Activated CD4-positive, alpha-beta T cell treated with anti-CD3 and anti-CD28 coated beads for 36 hours (primary cell): Measurements from ENCODE around the gene PLAC1. TPM values are rescaled to one million over a fixed set of nuclear protein-coding genes. Genes with fewer than 3 reads are reported as not detected.

Experiments used
- ATAC-seq: fragments of 200-7000 bp; cut with Tn5 transposase; one replicate; pipeline ENCODE4 v1.10.0; 2021; ENCODE audit warnings: mild to moderate bottlenecking, moderate library complexity
- CTCF ChIA-PET: fragments of 350-600 bp; sonication (Branson Sonifier 250); formaldehyde crosslinking; loops from one replicate; lab custom pipeline; 2021; ENCODE audit warnings: antibody characterized with exemption; lab: Charles Lee
- POLR2A ChIA-PET: fragments of 350-600 bp; sonication (Branson Sonifier 250); formaldehyde crosslinking; loops from one replicate; lab custom pipeline; 2021; ENCODE audit warnings: antibody characterized with exemption, inconsistent platforms; lab: Charles Lee
- DNase-seq: peaks from one replicate; pipeline ENCODE4 v3.0.0-alpha.2; 2020
- H3K27ac Mint-ChIP-seq: one replicate; pipeline ENCODE4 v1.8.0; 2021; ENCODE audit warnings: mixed read lengths
- H3K27me3 Mint-ChIP-seq: one replicate; pipeline ENCODE4 v1.8.0; 2021; ENCODE audit warnings: mixed read lengths
- H3K36me3 Mint-ChIP-seq: one replicate; pipeline ENCODE4 v1.8.0; 2021; ENCODE audit warnings: low read depth, mixed read lengths
- H3K4me1 Mint-ChIP-seq: one replicate; pipeline ENCODE4 v1.8.0; 2021; ENCODE audit warnings: mixed read lengths
- H3K4me3 Mint-ChIP-seq: one replicate; pipeline ENCODE4 v1.8.0; 2021; ENCODE audit warnings: mild to moderate bottlenecking, moderate library complexity, mixed read lengths
- H3K9me3 Mint-ChIP-seq: one replicate; pipeline ENCODE4 v1.8.0; 2021; ENCODE audit warnings: low read depth, mixed read lengths
- intact Hi-C, 2 experiments: fragments of 100-400 bp; cut with DNase I in 1 of 2; cut with micrococcal nuclease in 1 of 2; formaldehyde crosslinking; loops; one replicate each; pipeline versions ENCODE4 v1.14.2 to v1.15.1; 2022 to 2024; cut with DNase I, micrococcal nuclease
- total RNA-seq, 2 experiments: library from RNA; stranded (reverse); gene quantifications; one replicate each; pipeline ENCODE4 v1.2.3, GENCODE V29; 2021

Gene PLAC1
- total RNA-seq, 2 experiments from 2014 or later: 0.18 TPM; not detected in 1

- Mint-ChIP-seq H3K9me3 (no peaks in the 10 kb centered on the region), H3K4me1 (peaks cover 18% of the 10 kb centered on the region), H3K27me3 (peaks cover 48% of the 10 kb centered on the region), H3K27ac (no peak overlapping the region), H3K36me3 (no peaks in the 10 kb centered on the region), H3K4me3 (peak overlapping the region; percentile 12)
- DNase-seq (no peak), ATAC-seq (no peak)
- CTCF ChIA-PET: interaction anchor here (0.7 kb wide), 1 partner anchor 53 kb away, joined by 3 read pairs; no protein-coding TSS in a partner anchor
- intact Hi-C loops: no loop called here
- POLR2A ChIA-PET: no interaction called here
Observed at GRCh38 chrX:134551376-134552048, 106.8 kb downstream of the PLAC1 start.

GRCh38 chrX:134548257-134549201 lies 109.7 kb downstream of the PLAC1 start:
- H3K27me3 Mint-ChIP-seq: peaks cover 51% of the 10 kb centered on the region
- no peaks in the 10 kb centered on the region for H3K9me3 Mint-ChIP-seq
- H3K27ac Mint-ChIP-seq: peak overlapping the region; percentile 82
- no peaks in the 10 kb centered on the region for H3K36me3 Mint-ChIP-seq
- DNase-seq (peak; percentile 19), ATAC-seq (no peak)
- POLR2A ChIA-PET: no interaction called here
- intact Hi-C loops: no loop called here
- CTCF ChIA-PET: no interaction called here
- H3K4me1 Mint-ChIP-seq: peaks cover 18% of the 10 kb centered on the region
- H3K4me3 Mint-ChIP-seq: peak overlapping the region; percentile 74

- ATAC-seq (no peak), DNase-seq (no peak)
- ChIA-PET CTCF (no interaction called here), POLR2A (no interaction called here)
- peaks cover 18% of the 10 kb centered on the region for H3K4me1 Mint-ChIP-seq
- no peak overlapping the region for H3K27ac Mint-ChIP-seq
- H3K4me3 Mint-ChIP-seq: no peak overlapping the region
- no peaks in the 10 kb centered on the region for H3K9me3 Mint-ChIP-seq
- H3K36me3 Mint-ChIP-seq: no peaks in the 10 kb centered on the region
- intact Hi-C loops: no loop called here
- H3K27me3 Mint-ChIP-seq: peaks cover 45% of the 10 kb centered on the region
Observed at GRCh38 chrX:134547047-134547679, 111.1 kb downstream of the PLAC1 start.

GRCh38 chrX:134546187-134546586 lies 112.1 kb downstream of the PLAC1 start:
- ChIA-PET POLR2A (no interaction called here), CTCF (no interaction called here)
- no peak for DNase-seq
- no peak for ATAC-seq
- H3K27ac Mint-ChIP-seq: no peak overlapping the region
- peaks cover 38% of the 10 kb centered on the region for H3K27me3 Mint-ChIP-seq
- no peaks in the 10 kb centered on the region for H3K36me3 Mint-ChIP-seq
- intact Hi-C loops: no loop called here
- no peak overlapping the region for H3K4me3 Mint-ChIP-seq
- H3K9me3 Mint-ChIP-seq: no peaks in the 10 kb centered on the region
- H3K4me1 Mint-ChIP-seq: peaks cover 18% of the 10 kb centered on the region

DNA sequence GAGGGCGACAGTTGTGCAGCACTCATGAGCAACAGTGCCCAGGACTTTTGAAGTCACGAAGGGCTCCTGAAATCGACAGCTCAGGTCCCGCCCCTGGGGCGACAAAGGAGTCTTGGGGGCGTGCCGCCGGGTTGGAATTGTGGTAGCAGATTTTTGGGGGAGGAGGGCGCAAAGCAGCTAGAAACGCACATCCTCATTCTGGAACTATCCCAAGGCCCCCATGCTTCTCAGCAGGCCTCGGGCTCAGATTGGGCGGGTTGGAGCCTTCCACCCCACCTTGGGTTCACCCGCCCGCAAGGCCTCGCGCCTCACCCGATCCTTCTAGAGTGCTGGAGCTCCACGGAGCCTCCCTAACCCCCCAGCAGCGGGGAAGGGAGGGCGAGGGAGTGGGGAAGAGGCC lies 112.8 kb downstream of the PLAC1 start:
- Mint-ChIP-seq H3K4me1 (peaks cover 17% of the 10 kb centered on the region), H3K4me3 (no peak overlapping the region), H3K9me3 (no peaks in the 10 kb centered on the region), H3K27me3 (peaks cover 37% of the 10 kb centered on the region), H3K27ac (no peak overlapping the region), H3K36me3 (no peaks in the 10 kb centered on the region)
- DNase-seq (no peak), ATAC-seq (no peak)
- intact Hi-C loops: no loop called here
- ChIA-PET CTCF (no interaction called here), POLR2A (interaction anchor here (0.6 kb wide), 1 partner anchor 44 kb away, joined by 6 read pairs; no protein-coding TSS in a partner anchor)

DNA sequence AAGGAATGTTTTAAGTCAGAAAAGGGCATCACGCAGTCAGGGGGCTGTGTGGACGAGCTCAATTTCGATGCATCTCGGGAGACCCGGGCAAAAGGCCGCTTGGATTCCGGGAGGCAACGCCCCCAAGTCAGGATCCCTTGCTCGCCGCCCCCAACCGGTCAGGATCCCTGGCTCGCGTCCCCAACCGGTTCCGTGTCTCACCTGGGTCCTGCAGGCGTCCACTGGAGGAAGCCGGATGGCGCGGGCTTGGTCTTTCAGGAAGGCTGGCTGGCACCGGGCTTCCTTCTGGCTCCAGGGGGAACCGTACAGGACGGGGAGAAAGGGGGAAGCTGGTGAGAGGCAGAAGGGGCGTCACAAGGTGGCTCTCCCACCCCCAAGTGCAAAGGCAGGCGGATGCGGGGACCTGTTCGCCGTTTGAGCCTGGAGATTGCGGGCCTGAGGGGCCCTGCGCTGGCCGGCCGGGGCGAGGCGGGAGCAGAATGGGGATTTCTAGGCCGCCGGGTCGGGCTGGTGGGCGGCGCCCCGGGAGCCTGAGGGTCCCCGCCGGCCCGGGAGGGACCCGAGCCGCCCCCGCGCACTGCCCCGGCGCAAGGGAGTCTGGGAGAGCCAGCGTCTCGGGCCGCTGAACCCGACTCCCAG lies 113.6 kb downstream of the PLAC1 start:
- DNase-seq (no peak), ATAC-seq (no peak)
- CTCF ChIA-PET: no interaction called here
- intact Hi-C loops: no loop called here
- Mint-ChIP-seq H3K9me3 (no peaks in the 10 kb centered on the region), H3K4me3 (no peak overlapping the region), H3K27ac (no peak overlapping the region), H3K27me3 (peaks cover 33% of the 10 kb centered on the region), H3K4me1 (peaks cover 11% of the 10 kb centered on the region), H3K36me3 (no peaks in the 10 kb centered on the region)
- POLR2A ChIA-PET: no interaction called here

GRCh38 chrX:134544135-134544512 lies 114.1 kb downstream of the PLAC1 start:
- peaks cover 11% of the 10 kb centered on the region for H3K4me1 Mint-ChIP-seq
- no peak overlapping the region for H3K4me3 Mint-ChIP-seq
- H3K27me3 Mint-ChIP-seq: peaks cover 32% of the 10 kb centered on the region

DNA sequence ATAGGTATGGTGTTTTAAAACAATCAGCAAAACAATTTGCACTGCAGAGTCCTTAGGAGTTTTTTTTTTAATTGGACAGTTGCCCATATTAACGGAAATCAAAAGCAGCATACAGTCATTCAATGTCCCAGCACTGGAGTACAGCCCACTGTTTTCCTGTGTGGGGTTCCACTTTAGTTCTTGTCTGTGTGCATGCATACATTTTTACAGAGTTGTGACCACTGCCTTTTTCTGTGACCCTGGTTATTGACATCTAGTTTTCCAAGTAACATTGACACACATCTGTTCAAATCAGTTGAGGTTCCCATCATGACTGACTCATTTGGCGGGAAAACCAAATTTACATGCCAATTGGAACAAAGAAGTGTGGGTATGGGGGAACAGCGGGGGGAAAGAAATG lies 115.0 kb downstream of the PLAC1 start:
- H3K9me3 Mint-ChIP-seq: no peaks in the 10 kb centered on the region
- DNase-seq: no peak
- intact Hi-C loops: no loop called here
- H3K4me3 Mint-ChIP-seq: no peak overlapping the region
- CTCF ChIA-PET: no interaction called here
- H3K36me3 Mint-ChIP-seq: no peaks in the 10 kb centered on the region
- peaks cover 4% of the 10 kb centered on the region for H3K4me1 Mint-ChIP-seq
- POLR2A ChIA-PET: no interaction called here
- no peak overlapping the region for H3K27ac Mint-ChIP-seq
- peaks cover 24% of the 10 kb centered on the region for H3K27me3 Mint-ChIP-seq
- ATAC-seq: no peak

More at GRCh38 chrX:134544135-134544512, 114.1 kb downstream of the PLAC1 start:
- Mint-ChIP-seq H3K36me3 (no peaks in the 10 kb centered on the region), H3K27ac (no peak overlapping the region), H3K9me3 (no peaks in the 10 kb centered on the region)
- ATAC-seq (no peak), DNase-seq (no peak)
- intact Hi-C loops: no loop called here
- ChIA-PET CTCF (no interaction called here), POLR2A (no interaction called here)

GRCh38 chrX:134542485-134542884 lies 115.8 kb downstream of the PLAC1 start:
- ChIA-PET CTCF (no interaction called here), POLR2A (no interaction called here)
- DNase-seq (no peak), ATAC-seq (no peak)
- H3K9me3 Mint-ChIP-seq: no peaks in the 10 kb centered on the region
- H3K27me3 Mint-ChIP-seq: peaks cover 19% of the 10 kb centered on the region
- H3K27ac Mint-ChIP-seq: no peak overlapping the region
- no peaks in the 10 kb centered on the region for H3K36me3 Mint-ChIP-seq
- H3K4me1 Mint-ChIP-seq: no peaks in the 10 kb centered on the region
- intact Hi-C loops: no loop called here
- H3K4me3 Mint-ChIP-seq: no peak overlapping the region

- peaks cover 16% of the 10 kb centered on the region for H3K27me3 Mint-ChIP-seq
- no peak overlapping the region for H3K4me3 Mint-ChIP-seq
- H3K9me3 Mint-ChIP-seq: no peaks in the 10 kb centered on the region
- intact Hi-C loops: no loop called here
- ChIA-PET POLR2A (no interaction called here), CTCF (no interaction called here)
- H3K4me1 Mint-ChIP-seq: no peaks in the 10 kb centered on the region
- DNase-seq: no peak
- H3K27ac Mint-ChIP-seq: no peak overlapping the region
- H3K36me3 Mint-ChIP-seq: no peaks in the 10 kb centered on the region
- no peak for ATAC-seq
Observed at GRCh38 chrX:134541906-134542305, 116.4 kb downstream of the PLAC1 start.

- no peak for ATAC-seq
- H3K4me1 Mint-ChIP-seq: no peaks in the 10 kb centered on the region
- H3K27me3 Mint-ChIP-seq: no peaks in the 10 kb centered on the region
- H3K27ac Mint-ChIP-seq: no peak overlapping the region
- intact Hi-C loops: no loop called here
- no peaks in the 10 kb centered on the region for H3K9me3 Mint-ChIP-seq
- DNase-seq: no peak
- ChIA-PET CTCF (no interaction called here), POLR2A (no interaction called here)
- H3K4me3 Mint-ChIP-seq: no peak overlapping the region
- H3K36me3 Mint-ChIP-seq: no peaks in the 10 kb centered on the region
Observed at GRCh38 chrX:134538316-134538715, 120.0 kb downstream of the PLAC1 start.
